ENCODE results near the gene CDCA7. TPM values are rescaled to one million over a fixed set of nuclear protein-coding genes. Genes with fewer than 3 reads are reported as not detected.
"Not testable (repeated sequence)": the region's sequence is repeated elsewhere in the genome, so short reads cannot be mapped to it uniquely, and the experiment has no call there.

CDCA7 gene
- total and polyA plus RNA-seq, 3 donors from 2014 or later = 10.8 to 14.6 (median 10.8) TPM

DNA sequence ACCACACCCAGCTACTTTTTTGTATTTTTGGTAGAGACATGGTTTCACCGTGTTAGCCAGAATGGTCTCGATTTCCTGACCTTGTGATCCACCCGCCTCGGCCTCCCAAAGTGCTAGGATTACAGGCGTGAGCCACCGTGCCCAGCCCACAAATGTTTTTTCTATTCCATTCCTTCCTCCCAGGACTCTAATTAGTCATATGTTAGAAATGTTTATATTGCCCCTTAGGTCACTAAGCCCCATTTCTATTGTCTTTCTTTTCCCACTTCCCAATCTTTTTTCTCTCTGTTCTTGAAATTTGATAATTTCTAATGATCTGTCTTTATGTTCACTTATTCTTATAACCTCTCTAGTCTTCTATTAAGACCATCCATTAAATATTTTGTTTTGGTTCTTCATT is 31.3 kb upstream of the CDCA7 start:
- intact Hi-C loops (cut with DNase I; ENCODE audit: low total_unique reads) = no loop called here
- no peak for DNase-seq
- H3K27me3 ChIP-seq = no peaks in the 10 kb centered on the region
- H3K9me3 ChIP-seq = no peaks in the 10 kb centered on the region
- H3K4me3 ChIP-seq = no peak overlapping the region
- TF ChIP-seq, protein P1, sequence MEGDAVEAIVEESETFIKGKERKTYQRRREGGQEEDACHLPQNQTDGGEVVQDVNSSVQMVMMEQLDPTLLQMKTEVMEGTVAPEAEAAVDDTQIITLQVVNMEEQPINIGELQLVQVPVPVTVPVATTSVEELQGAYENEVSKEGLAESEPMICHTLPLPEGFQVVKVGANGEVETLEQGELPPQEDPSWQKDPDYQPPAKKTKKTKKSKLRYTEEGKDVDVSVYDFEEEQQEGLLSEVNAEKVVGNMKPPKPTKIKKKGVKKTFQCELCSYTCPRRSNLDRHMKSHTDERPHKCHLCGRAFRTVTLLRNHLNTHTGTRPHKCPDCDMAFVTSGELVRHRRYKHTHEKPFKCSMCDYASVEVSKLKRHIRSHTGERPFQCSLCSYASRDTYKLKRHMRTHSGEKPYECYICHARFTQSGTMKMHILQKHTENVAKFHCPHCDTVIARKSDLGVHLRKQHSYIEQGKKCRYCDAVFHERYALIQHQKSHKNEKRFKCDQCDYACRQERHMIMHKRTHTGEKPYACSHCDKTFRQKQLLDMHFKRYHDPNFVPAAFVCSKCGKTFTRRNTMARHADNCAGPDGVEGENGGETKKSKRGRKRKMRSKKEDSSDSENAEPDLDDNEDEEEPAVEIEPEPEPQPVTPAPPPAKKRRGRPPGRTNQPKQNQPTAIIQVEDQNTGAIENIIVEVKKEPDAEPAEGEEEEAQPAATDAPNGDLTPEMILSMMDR (IDR thresholded peaks at IDR 0.05) = no peak
- no peak for TF ChIP-seq POLR2A (IDR thresholded peaks at IDR 0.05)
- H3K36me3 ChIP-seq (ENCODE audit: low read depth, missing control alignments) = no peaks in the 10 kb centered on the region
- WGBS, 2 donors = 90 to 96% methylated on average over 6 of the region's 6 CpGs
- no peak overlapping the region for H3K27ac ChIP-seq
- H3K4me1 ChIP-seq = no peaks in the 10 kb centered on the region

DNA sequence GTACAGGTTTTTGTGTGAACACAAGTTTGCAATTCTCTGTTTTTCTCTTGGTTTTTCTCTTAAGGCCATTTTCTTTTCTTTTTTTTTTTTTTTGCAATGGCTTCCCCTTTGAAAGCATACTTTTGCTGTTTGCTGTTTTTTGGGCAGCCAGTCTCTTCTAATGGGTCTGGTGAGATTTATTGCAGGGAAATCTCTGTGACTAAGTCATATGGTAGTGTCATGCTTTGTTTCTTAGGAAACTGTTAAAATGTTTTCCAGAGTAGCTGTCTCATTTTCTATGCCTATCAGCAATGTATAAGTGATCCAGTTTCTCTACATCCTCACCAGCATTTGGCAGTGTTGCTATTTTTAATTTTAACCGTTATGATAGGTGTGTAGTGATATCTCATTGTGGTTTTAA is 27.9 kb upstream of the CDCA7 start:
- WGBS, 2 donors = 74 to 76% methylated on average over 1 of the region's 1 CpG
- H3K9me3 ChIP-seq = no peaks in the 10 kb centered on the region
- H3K4me1 ChIP-seq = no peaks in the 10 kb centered on the region
- H3K36me3 ChIP-seq (ENCODE audit: low read depth, missing control alignments) = no peaks in the 10 kb centered on the region
- TF ChIP-seq POLR2A (IDR thresholded peaks at IDR 0.05) = no peak
- TF ChIP-seq, protein P1 (IDR thresholded peaks at IDR 0.05) = no peak
- H3K27ac ChIP-seq = no peak overlapping the region
- no peak overlapping the region for H3K4me3 ChIP-seq
- no peaks in the 10 kb centered on the region for H3K27me3 ChIP-seq
- intact Hi-C loops (cut with DNase I; ENCODE audit: low total_unique reads) = no loop called here
- no peak for DNase-seq

GRCh38 chr2:173327421-173327820 is 27.3 kb upstream of the CDCA7 start:
- no peak for DNase-seq
- TF ChIP-seq, protein P1 (IDR thresholded peaks at IDR 0.05) = no peak
- no peak for TF ChIP-seq POLR2A (IDR thresholded peaks at IDR 0.05)
- H3K36me3 ChIP-seq (ENCODE audit: low read depth, missing control alignments) = no peaks in the 10 kb centered on the region
- H3K4me3 ChIP-seq = no peak overlapping the region
- 58 to 75% methylated on average over 5 of the region's 5 CpGs for WGBS, 2 donors
- intact Hi-C loops (cut with DNase I; ENCODE audit: low total_unique reads) = no loop called here
- H3K9me3 ChIP-seq = no peaks in the 10 kb centered on the region
- no peak overlapping the region for H3K27ac ChIP-seq
- no peaks in the 10 kb centered on the region for H3K27me3 ChIP-seq
- no peaks in the 10 kb centered on the region for H3K4me1 ChIP-seq

DNA sequence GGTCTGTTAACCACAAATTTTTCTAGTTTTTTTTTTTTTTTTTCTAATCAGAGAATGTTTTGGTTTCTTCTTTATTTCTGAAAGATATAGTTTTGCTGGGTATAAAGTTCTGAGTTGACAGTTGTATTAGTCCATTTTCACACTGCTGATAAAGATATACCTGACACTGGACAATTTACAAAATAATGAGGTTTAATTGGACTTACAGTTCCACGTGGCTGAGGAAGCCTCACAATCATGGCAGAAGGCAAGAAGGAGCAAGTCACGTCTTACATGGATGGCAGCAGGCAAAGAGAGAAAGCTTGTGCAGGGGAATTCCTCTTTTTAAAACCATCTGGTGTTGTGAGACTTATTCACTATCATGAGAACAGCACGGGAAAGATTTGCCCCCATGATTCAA is 21.7 kb upstream of the CDCA7 start:
- H3K9me3 ChIP-seq; H3K27me3 ChIP-seq; H3K27ac ChIP-seq; H3K4me3 ChIP-seq; H3K4me1 ChIP-seq; intact Hi-C loops (cut with DNase I; ENCODE audit: low total_unique reads); H3K36me3 ChIP-seq (ENCODE audit: low read depth, missing control alignments); DNase-seq: not testable (repeated sequence)
- WGBS, 2 donors = 54 to 56% methylated on average over 3 of the region's 3 CpGs

GRCh38 chr2:173339807-173340206 is 14.9 kb upstream of the CDCA7 start:
- Histone ChIP-seq H3K27me3 (no peaks in the 10 kb centered on the region), H3K4me1 (no peaks in the 10 kb centered on the region), H3K36me3 (ENCODE audit: low read depth, missing control alignments) (no peaks in the 10 kb centered on the region), H3K9me3 (no peaks in the 10 kb centered on the region), H3K4me3 (no peak overlapping the region), H3K27ac (no peak overlapping the region)
- intact Hi-C loops (cut with DNase I; ENCODE audit: low total_unique reads) = no loop called here
- TF ChIP-seq, protein P1 (IDR thresholded peaks at IDR 0.05) = no peak
- TF ChIP-seq POLR2A (IDR thresholded peaks at IDR 0.05) = no peak
- no peak for DNase-seq
- WGBS, 2 donors = 66 to 77% methylated on average over 8 of the region's 8 CpGs

Measured in testis (tissue), 3 donors.